GM23338 (cell line): ENCODE data around the gene JAM2. TPM values are rescaled to one million over a fixed set of nuclear protein-coding genes. Genes with fewer than 3 reads are reported as not detected.

Experiments used
- ATAC-seq: fragments of 200-7000 bp; cut with Tn5 transposase; 3 replicates; pipeline ENCODE4 v1.9.1; 2020
- DNase-seq: peaks from one replicate; pipeline ENCODE4 v3.0.0-alpha.2; 2015; ENCODE audit warnings: low spot score
- H2AFZ ChIP-seq: fragments of 200-600 bp; sonication (generic); 2 replicates; pipeline ENCODE4 v1.8.0; 2016; ENCODE audit warnings: antibody characterized with exemption, mild to moderate bottlenecking, moderate library complexity
- H3F3A ChIP-seq: fragments of 200-600 bp; sonication (generic); replicated peaks from 2 replicates; pipeline ENCODE4 v1.8.0; 2017; ENCODE audit warnings: antibody characterized with exemption, mixed run types, low read depth
- H3K27ac ChIP-seq: fragments of 200-600 bp; sonication (generic); 2 replicates; pipeline ENCODE4 v1.6.1; 2016; ENCODE audit warnings: low read depth
- H3K27me3 ChIP-seq: fragments of 200-600 bp; sonication (generic); 2 replicates; pipeline ENCODE4 v1.8.0; 2016; ENCODE audit warnings: mild to moderate bottlenecking, mixed run types, moderate library complexity; ENCODE audit not compliant: insufficient read depth
- H3K36me3 ChIP-seq: fragments of 200-600 bp; sonication (generic); 2 replicates; pipeline ENCODE4 v1.8.0; 2016; ENCODE audit warnings: mild to moderate bottlenecking; ENCODE audit not compliant: insufficient read depth
- H3K4me1 ChIP-seq: fragments of 200-600 bp; sonication (generic); 2 replicates; pipeline ENCODE4 v1.8.0; 2016; ENCODE audit warnings: mild to moderate bottlenecking, moderate library complexity; ENCODE audit not compliant: insufficient read depth
- H3K4me2 ChIP-seq: fragments of 200-600 bp; sonication (generic); 2 replicates; pipeline ENCODE4 v1.7.1; 2017; ENCODE audit warnings: mixed run types
- H3K4me3 ChIP-seq: fragments of 200-600 bp; sonication (generic); 2 replicates; pipeline ENCODE4 v1.6.1; 2016; ENCODE audit warnings: mixed run types
- H3K79me2 ChIP-seq: fragments of 200-600 bp; sonication (generic); replicated peaks from 2 replicates; pipeline ENCODE4 v1.8.0; 2017; ENCODE audit warnings: mild to moderate bottlenecking; ENCODE audit not compliant: insufficient read depth
- H3K9me2 ChIP-seq: fragments of 200-600 bp; sonication (generic); 2 replicates; pipeline ENCODE4 v1.8.0; 2017; ENCODE audit not compliant: insufficient read depth
- H4K20me1 ChIP-seq: fragments of 200-600 bp; sonication (generic); replicated peaks from 2 replicates; pipeline ENCODE4 v1.8.0; 2017; ENCODE audit warnings: mild to moderate bottlenecking; ENCODE audit not compliant: insufficient read depth
- H3K27ac Mint-ChIP-seq: 2 replicates; pipeline ENCODE4 v1.8.0; 2020; ENCODE audit warnings: inconsistent platforms, mild to moderate bottlenecking, moderate library complexity, mixed read lengths
- H3K27me3 Mint-ChIP-seq: 3 replicates; pipeline ENCODE4 v1.8.0; 2022; ENCODE audit warnings: low read depth, mild to moderate bottlenecking, moderate library complexity, mixed read lengths, inconsistent platforms; ENCODE audit not compliant: insufficient read depth, poor library complexity
- H3K36me3 Mint-ChIP-seq: 3 replicates; pipeline ENCODE4 v1.8.0; 2021; ENCODE audit warnings: low read depth, mild to moderate bottlenecking, inconsistent platforms, moderate library complexity, mixed read lengths
- H3K4me1 Mint-ChIP-seq: 3 replicates; pipeline ENCODE4 v1.8.0; 2020; ENCODE audit warnings: mild to moderate bottlenecking, inconsistent platforms, mixed read lengths
- H3K4me3 Mint-ChIP-seq: 3 replicates; pipeline ENCODE4 v1.8.0; 2021; ENCODE audit warnings: moderate library complexity, mild to moderate bottlenecking, inconsistent platforms, mixed read lengths
- H3K9me3 Mint-ChIP-seq: 3 replicates; pipeline ENCODE4 v1.8.0; 2020; ENCODE audit warnings: moderate library complexity, mild to moderate bottlenecking, inconsistent platforms, mixed read lengths
- EZH2phosphoT487 ChIP-seq: fragments of 200-600 bp; sonication (generic); IDR thresholded peaks from one replicate; pipeline ENCODE4 v1.8.1; 2018; ENCODE audit warnings: antibody characterized with exemption; ENCODE audit not compliant: unreplicated experiment
- JUNB ChIP-seq: IDR thresholded peaks from one replicate; pipeline ENCODE4 v1.6.1; 2016; ENCODE audit warnings: antibody characterized with exemption; ENCODE audit not compliant: unreplicated experiment
- NANOG ChIP-seq: IDR thresholded peaks from 2 replicates; pipeline ENCODE4 v1.6.1; 2016; ENCODE audit warnings: antibody characterized with exemption, borderline replicate concordance
- POLR2AphosphoS5 ChIP-seq: IDR thresholded peaks from 2 replicates; pipeline ENCODE4 v1.6.1; 2016; ENCODE audit warnings: antibody characterized with exemption, low read depth
- ZNF114 ChIP-seq: fragments of 250-450 bp; sonication (Bioruptor Pico); IDR thresholded peaks from 2 replicates; pipeline ENCODE4 v1.5.0; 2020; ENCODE audit warnings: mild to moderate bottlenecking, moderate library complexity
- ZNF331 ChIP-seq: fragments of 250-450 bp; sonication (Bioruptor Pico); IDR thresholded peaks from 2 replicates; pipeline ENCODE4 v1.5.0; 2020; ENCODE audit warnings: low read depth, mild to moderate bottlenecking, moderate library complexity
- polyA plus RNA-seq: library from polyadenylated mRNA; unstranded; fragments of >200 nt; fragmentation: Nextera tagmentation; extraction: Ambion mirVana; gene quantifications from 2 replicates; pipeline ENCODE4 v1.2.1, GENCODE V29; 2016
- total RNA-seq: library from RNA; depleted of rRNA; stranded (reverse); fragments of >200 nt; shearing (Covaris generic); gene quantifications from 2 replicates; pipeline ENCODE4 v1.2.3, GENCODE V29; 2014
- TF ChIP-seq, protein P1 (sequence below): fragments of 250-450 bp; sonication (Bioruptor Pico); IDR thresholded peaks from 2 replicates; pipeline ENCODE4 v1.5.0; 2020; ENCODE audit warnings: mild to moderate bottlenecking, moderate library complexity
- TF ChIP-seq, protein P2 (sequence below): IDR thresholded peaks from 2 replicates; pipeline ENCODE4 v1.6.1; 2016; ENCODE audit warnings: antibody characterized with exemption
- TF ChIP-seq, protein P3 (sequence below): IDR thresholded peaks from one replicate; pipeline ENCODE4 v1.6.1; 2018; ENCODE audit warnings: antibody characterized with exemption; ENCODE audit not compliant: unreplicated experiment

The JAM2 gene
- total and polyA plus RNA-seq, 2 experiments from 2014 or later: 4.9 to 14.6 TPM

DNA sequence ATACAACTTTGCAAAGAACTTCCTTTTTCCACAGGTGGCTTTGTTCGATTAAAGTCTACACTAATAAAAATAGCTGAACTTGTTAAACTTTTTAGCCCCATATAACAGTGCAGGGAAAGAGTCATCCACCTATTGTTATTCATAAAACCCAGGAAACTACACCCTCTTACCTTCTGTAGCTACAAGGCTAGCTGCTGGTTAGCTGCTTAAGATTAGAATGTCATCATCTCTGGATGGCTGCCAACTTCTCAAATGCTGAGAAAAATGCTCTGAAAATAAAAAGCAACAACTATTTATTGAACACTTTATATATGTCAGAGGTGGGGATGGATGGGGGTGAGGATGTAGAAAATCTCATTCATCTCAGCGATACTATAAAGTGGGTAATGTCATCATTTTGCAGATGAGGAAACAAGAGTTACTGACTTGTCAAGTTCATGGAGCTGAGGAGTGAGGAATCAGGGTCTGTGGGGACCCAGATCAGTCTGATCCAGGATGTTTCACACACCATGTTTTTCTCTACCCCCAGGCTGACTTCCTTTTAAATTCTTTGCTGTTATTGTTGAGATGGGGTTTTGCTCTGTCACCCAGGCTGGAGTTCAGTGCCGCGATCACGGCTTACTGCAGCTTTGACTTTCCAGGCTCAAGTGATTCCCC is 78.6 kb downstream of the JAM2 start (continued):
- TF ChIP-seq, protein P1, sequence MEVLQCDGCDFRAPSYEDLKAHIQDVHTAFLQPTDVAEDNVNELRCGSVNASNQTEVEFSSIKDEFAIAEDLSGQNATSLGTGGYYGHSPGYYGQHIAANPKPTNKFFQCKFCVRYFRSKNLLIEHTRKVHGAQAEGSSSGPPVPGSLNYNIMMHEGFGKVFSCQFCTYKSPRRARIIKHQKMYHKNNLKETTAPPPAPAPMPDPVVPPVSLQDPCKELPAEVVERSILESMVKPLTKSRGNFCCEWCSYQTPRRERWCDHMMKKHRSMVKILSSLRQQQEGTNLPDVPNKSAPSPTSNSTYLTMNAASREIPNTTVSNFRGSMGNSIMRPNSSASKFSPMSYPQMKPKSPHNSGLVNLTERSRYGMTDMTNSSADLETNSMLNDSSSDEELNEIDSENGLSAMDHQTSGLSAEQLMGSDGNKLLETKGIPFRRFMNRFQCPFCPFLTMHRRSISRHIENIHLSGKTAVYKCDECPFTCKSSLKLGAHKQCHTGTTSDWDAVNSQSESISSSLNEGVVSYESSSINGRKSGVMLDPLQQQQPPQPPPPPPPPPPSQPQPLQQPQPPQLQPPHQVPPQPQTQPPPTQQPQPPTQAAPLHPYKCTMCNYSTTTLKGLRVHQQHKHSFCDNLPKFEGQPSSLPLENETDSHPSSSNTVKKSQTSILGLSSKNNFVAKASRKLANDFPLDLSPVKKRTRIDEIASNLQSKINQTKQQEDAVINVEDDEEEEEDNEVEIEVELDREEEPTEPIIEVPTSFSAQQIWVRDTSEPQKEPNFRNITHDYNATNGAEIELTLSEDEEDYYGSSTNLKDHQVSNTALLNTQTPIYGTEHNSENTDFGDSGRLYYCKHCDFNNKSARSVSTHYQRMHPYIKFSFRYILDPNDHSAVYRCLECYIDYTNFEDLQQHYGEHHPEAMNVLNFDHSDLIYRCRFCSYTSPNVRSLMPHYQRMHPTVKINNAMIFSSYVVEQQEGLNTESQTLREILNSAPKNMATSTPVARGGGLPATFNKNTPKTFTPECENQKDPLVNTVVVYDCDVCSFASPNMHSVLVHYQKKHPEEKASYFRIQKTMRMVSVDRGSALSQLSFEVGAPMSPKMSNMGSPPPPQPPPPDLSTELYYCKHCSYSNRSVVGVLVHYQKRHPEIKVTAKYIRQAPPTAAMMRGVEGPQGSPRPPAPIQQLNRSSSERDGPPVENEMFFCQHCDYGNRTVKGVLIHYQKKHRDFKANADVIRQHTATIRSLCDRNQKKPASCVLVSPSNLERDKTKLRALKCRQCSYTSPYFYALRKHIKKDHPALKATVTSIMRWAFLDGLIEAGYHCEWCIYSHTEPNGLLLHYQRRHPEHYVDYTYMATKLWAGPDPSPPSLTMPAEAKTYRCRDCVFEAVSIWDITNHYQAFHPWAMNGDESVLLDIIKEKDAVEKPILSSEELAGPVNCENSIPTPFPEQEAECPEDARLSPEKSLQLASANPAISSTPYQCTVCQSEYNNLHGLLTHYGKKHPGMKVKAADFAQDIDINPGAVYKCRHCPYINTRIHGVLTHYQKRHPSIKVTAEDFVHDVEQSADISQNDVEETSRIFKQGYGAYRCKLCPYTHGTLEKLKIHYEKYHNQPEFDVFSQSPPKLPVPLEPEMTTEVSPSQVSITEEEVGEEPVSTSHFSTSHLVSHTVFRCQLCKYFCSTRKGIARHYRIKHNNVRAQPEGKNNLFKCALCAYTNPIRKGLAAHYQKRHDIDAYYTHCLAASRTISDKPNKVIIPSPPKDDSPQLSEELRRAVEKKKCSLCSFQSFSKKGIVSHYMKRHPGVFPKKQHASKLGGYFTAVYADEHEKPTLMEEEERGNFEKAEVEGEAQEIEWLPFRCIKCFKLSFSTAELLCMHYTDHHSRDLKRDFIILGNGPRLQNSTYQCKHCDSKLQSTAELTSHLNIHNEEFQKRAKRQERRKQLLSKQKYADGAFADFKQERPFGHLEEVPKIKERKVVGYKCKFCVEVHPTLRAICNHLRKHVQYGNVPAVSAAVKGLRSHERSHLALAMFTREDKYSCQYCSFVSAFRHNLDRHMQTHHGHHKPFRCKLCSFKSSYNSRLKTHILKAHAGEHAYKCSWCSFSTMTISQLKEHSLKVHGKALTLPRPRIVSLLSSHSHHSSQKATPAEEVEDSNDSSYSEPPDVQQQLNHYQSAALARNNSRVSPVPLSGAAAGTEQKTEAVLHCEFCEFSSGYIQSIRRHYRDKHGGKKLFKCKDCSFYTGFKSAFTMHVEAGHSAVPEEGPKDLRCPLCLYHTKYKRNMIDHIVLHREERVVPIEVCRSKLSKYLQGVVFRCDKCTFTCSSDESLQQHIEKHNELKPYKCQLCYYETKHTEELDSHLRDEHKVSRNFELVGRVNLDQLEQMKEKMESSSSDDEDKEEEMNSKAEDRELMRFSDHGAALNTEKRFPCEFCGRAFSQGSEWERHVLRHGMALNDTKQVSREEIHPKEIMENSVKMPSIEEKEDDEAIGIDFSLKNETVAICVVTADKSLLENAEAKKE (CRISPR knock-in tag): no peak
- no peak for TF ChIP-seq NANOG

DNA sequence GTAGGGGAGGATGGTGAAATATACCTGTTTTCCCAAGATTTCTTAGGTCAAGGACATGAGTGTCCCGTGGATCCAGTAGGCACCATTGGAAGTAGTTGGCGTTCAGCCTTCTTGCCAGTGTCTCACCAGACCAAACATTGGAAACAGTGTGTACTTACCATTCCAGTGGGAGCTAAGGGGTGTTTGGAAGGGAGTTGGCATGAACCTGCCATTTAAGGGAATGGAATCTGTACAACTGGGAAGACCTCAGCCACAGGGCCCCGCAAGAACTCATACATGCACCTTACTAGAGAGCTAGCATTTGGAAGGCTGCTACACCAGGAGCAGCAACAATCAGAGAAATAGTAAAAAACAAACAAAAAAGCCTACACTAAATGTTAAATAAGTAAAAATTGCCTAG is 82.9 kb downstream of the JAM2 start:
- H3F3A ChIP-seq: no peaks in the 10 kb centered on the region
- Mint-ChIP-seq H3K4me1 (peaks cover 12% of the 10 kb centered on the region; the same call in 2 of the 3 replicates), H3K4me3 (no peak overlapping the region), H3K9me3 (no peaks in the 10 kb centered on the region), H3K27ac (no peak overlapping the region), H3K27me3 (peaks cover 8% of the 10 kb centered on the region), H3K36me3 (peaks cover 50% of the 10 kb centered on the region)
- H4K20me1 ChIP-seq: no peaks in the 10 kb centered on the region; the same call in 1 of the 2 replicates
- no peak overlapping the region for H3K4me2 ChIP-seq
- ATAC-seq (no peak), DNase-seq (no peak)
- peaks cover 6% of the 10 kb centered on the region for H3K79me2 ChIP-seq
- H3K36me3 ChIP-seq: peaks cover 29% of the 10 kb centered on the region
- H3K4me3 ChIP-seq: no peak overlapping the region
- no peaks in the 10 kb centered on the region for H3K27me3 ChIP-seq
- H3K4me1 ChIP-seq: peaks cover 6% of the 10 kb centered on the region
- H3K27ac ChIP-seq: no peak overlapping the region
- no peak overlapping the region for H2AFZ ChIP-seq
- no peaks in the 10 kb centered on the region for H3K9me2 ChIP-seq
- TF ChIP-seq ZNF114 (no peak), JUNB (no peak), ZNF331 (no peak), EZH2phosphoT487 (no peak), POLR2AphosphoS5 (no peak)
- TF ChIP-seq, protein P2, sequence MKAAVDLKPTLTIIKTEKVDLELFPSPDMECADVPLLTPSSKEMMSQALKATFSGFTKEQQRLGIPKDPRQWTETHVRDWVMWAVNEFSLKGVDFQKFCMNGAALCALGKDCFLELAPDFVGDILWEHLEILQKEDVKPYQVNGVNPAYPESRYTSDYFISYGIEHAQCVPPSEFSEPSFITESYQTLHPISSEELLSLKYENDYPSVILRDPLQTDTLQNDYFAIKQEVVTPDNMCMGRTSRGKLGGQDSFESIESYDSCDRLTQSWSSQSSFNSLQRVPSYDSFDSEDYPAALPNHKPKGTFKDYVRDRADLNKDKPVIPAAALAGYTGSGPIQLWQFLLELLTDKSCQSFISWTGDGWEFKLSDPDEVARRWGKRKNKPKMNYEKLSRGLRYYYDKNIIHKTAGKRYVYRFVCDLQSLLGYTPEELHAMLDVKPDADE: no peak
- TF ChIP-seq, protein P3, sequence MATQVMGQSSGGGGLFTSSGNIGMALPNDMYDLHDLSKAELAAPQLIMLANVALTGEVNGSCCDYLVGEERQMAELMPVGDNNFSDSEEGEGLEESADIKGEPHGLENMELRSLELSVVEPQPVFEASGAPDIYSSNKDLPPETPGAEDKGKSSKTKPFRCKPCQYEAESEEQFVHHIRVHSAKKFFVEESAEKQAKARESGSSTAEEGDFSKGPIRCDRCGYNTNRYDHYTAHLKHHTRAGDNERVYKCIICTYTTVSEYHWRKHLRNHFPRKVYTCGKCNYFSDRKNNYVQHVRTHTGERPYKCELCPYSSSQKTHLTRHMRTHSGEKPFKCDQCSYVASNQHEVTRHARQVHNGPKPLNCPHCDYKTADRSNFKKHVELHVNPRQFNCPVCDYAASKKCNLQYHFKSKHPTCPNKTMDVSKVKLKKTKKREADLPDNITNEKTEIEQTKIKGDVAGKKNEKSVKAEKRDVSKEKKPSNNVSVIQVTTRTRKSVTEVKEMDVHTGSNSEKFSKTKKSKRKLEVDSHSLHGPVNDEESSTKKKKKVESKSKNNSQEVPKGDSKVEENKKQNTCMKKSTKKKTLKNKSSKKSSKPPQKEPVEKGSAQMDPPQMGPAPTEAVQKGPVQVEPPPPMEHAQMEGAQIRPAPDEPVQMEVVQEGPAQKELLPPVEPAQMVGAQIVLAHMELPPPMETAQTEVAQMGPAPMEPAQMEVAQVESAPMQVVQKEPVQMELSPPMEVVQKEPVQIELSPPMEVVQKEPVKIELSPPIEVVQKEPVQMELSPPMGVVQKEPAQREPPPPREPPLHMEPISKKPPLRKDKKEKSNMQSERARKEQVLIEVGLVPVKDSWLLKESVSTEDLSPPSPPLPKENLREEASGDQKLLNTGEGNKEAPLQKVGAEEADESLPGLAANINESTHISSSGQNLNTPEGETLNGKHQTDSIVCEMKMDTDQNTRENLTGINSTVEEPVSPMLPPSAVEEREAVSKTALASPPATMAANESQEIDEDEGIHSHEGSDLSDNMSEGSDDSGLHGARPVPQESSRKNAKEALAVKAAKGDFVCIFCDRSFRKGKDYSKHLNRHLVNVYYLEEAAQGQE: no peak
